Smooth muscle cell (in vitro differentiated cells): ENCODE results near the gene RPL27A. TPM values are rescaled to one million over a fixed set of nuclear protein-coding genes. Genes with fewer than 3 reads are reported as not detected.

Source experiments
- DNase-seq: peaks from one replicate; lab custom pipeline; 2025; ENCODE audit not compliant: unreplicated experiment; lab: John Stamatoyannopoulos, UW
- H2AFZ ChIP-seq: fragments of 200-600 bp; sonication (generic); 2 replicates; pipeline ENCODE4 v1.6.0; 2016; ENCODE audit warnings: antibody characterized with exemption, low read depth, mild to moderate bottlenecking
- H3F3A ChIP-seq: fragments of 200-600 bp; sonication (generic); 2 replicates; pipeline ENCODE4 v1.6.0; 2017; ENCODE audit warnings: antibody characterized with exemption, low read depth
- H3K27ac ChIP-seq: fragments of 200-600 bp; sonication (generic); 2 replicates; pipeline ENCODE4 v1.5.1; 2016; ENCODE audit warnings: low read depth, mild to moderate bottlenecking
- H3K27me3 ChIP-seq: fragments of 200-600 bp; sonication (generic); 2 replicates; pipeline ENCODE4 v1.6.1; 2016; ENCODE audit warnings: low read depth, mild to moderate bottlenecking
- H3K36me3 ChIP-seq: fragments of 200-600 bp; sonication (generic); 2 replicates; pipeline ENCODE4 v1.5.1; 2016; ENCODE audit warnings: low read depth
- H3K4me1 ChIP-seq: fragments of 200-600 bp; sonication (generic); 2 replicates; pipeline ENCODE4 v1.5.1; 2016; ENCODE audit warnings: low read depth
- H3K4me2 ChIP-seq: fragments of 200-600 bp; sonication (generic); 2 replicates; pipeline ENCODE4 v1.6.0; 2016; ENCODE audit warnings: mild to moderate bottlenecking
- H3K4me3 ChIP-seq: fragments of 200-600 bp; sonication (generic); 2 replicates; pipeline ENCODE4 v1.5.1; 2016; ENCODE audit warnings: mild to moderate bottlenecking
- H3K79me2 ChIP-seq: fragments of 200-600 bp; sonication (generic); 2 replicates; pipeline ENCODE4 v1.6.0; 2016; ENCODE audit warnings: low read depth, mild to moderate bottlenecking
- H3K9ac ChIP-seq: fragments of 200-600 bp; sonication (generic); 2 replicates; pipeline ENCODE4 v1.6.0; 2016; ENCODE audit warnings: low read depth
- H3K9me3 ChIP-seq: fragments of 200-600 bp; sonication (generic); replicated peaks from 2 replicates; pipeline ENCODE4 v1.5.1; 2016; ENCODE audit warnings: low read depth
- H4K20me1 ChIP-seq: fragments of 200-600 bp; sonication (generic); 2 replicates; pipeline ENCODE4 v1.6.0; 2016; ENCODE audit warnings: low read depth
- CTCF ChIP-seq: fragments of 200-600 bp; sonication (generic); IDR thresholded peaks from 2 replicates; pipeline ENCODE4 v1.5.1; 2017; ENCODE audit warnings: borderline replicate concordance, mild to moderate bottlenecking, antibody characterized with exemption; ENCODE audit not compliant: insufficient read depth, poor library complexity, severe bottlenecking
- WGBS: methylation state at CpG from one replicate; pipeline ENCODE4 v1.1.7; 2016; ENCODE audit warnings: low lambda C conversion rate; 5-methylcytosine and 5-hydroxymethylcytosine counted together
- polyA plus RNA-seq: library from polyadenylated mRNA; unstranded; fragments of >200 nt; fragmentation: Nextera tagmentation; extraction: Ambion mirVana; gene quantifications from 2 replicates; pipeline ENCODE4 v1.2.1, GENCODE V29; 2016
- total RNA-seq: library from RNA; depleted of rRNA; stranded (reverse); fragments of >200 nt; gene quantifications from 2 replicates; pipeline ENCODE4 v1.2.3, GENCODE V29; 2014

The RPL27A gene
- total and polyA plus RNA-seq, 2 experiments from 2014 or later, result 817 to 1,140 TPM

- no peak for TF ChIP-seq CTCF
- WGBS, result 62% methylated on average over 5 of the region's 5 CpGs
- Histone ChIP-seq H3K9me3 (no peaks in the 10 kb centered on the region), H3K36me3 (no peaks in the 10 kb centered on the region), H3K27me3 (no peaks in the 10 kb centered on the region), H3K9ac (no peak overlapping the region), H3K4me1 (peaks cover 8% of the 10 kb centered on the region), H3K79me2 (no peaks in the 10 kb centered on the region), H3K4me3 (no peak overlapping the region), H4K20me1 (no peaks in the 10 kb centered on the region), H3F3A (no peaks in the 10 kb centered on the region), H3K27ac (no peak overlapping the region), H3K4me2 (no peak overlapping the region), H2AFZ (no peak overlapping the region)
- DNase-seq, result no peak
Measured at GRCh38 chr11:8638300-8638699, 44.3 kb upstream of the RPL27A start.

- peaks cover 8% of the 10 kb centered on the region for H3K4me1 ChIP-seq
- no peak for DNase-seq
- H3K4me2 ChIP-seq, result no peak overlapping the region
- H3K9ac ChIP-seq, result no peak overlapping the region
- no peaks in the 10 kb centered on the region for H3K9me3 ChIP-seq
- H3F3A ChIP-seq, result no peaks in the 10 kb centered on the region
- no peaks in the 10 kb centered on the region for H3K79me2 ChIP-seq
- no peak overlapping the region for H3K4me3 ChIP-seq
- H3K36me3 ChIP-seq, result no peaks in the 10 kb centered on the region
- no peaks in the 10 kb centered on the region for H4K20me1 ChIP-seq
- no peak overlapping the region for H3K27ac ChIP-seq
- no peak for TF ChIP-seq CTCF
- no peaks in the 10 kb centered on the region for H3K27me3 ChIP-seq
- WGBS, result 80% methylated on average over 3 of the region's 3 CpGs
- no peak overlapping the region for H2AFZ ChIP-seq
Measured at GRCh38 chr11:8639655-8640054, 42.9 kb upstream of the RPL27A start.

- H3K4me2 ChIP-seq, result no peak overlapping the region
- WGBS, result 67% methylated on average over 5 of the region's 5 CpGs
- H3K9ac ChIP-seq, result no peak overlapping the region
- DNase-seq, result no peak
- H3K4me1 ChIP-seq, result peaks cover 8% of the 10 kb centered on the region
- no peaks in the 10 kb centered on the region for H3F3A ChIP-seq
- H3K9me3 ChIP-seq, result no peaks in the 10 kb centered on the region
- H3K36me3 ChIP-seq, result no peaks in the 10 kb centered on the region
- H3K27me3 ChIP-seq, result no peaks in the 10 kb centered on the region
- H2AFZ ChIP-seq, result no peak overlapping the region
- no peaks in the 10 kb centered on the region for H3K79me2 ChIP-seq
- no peaks in the 10 kb centered on the region for H4K20me1 ChIP-seq
- no peak for TF ChIP-seq CTCF
- H3K4me3 ChIP-seq, result no peak overlapping the region
- no peak overlapping the region for H3K27ac ChIP-seq
Measured at GRCh38 chr11:8640267-8640906, 42.2 kb upstream of the RPL27A start.

- Histone ChIP-seq H3K4me1 (peaks cover 8% of the 10 kb centered on the region), H4K20me1 (no peaks in the 10 kb centered on the region), H3K4me3 (no peak overlapping the region), H3K9ac (no peak overlapping the region), H2AFZ (no peak overlapping the region), H3K27me3 (no peaks in the 10 kb centered on the region), H3K36me3 (no peaks in the 10 kb centered on the region), H3K4me2 (no peak overlapping the region), H3K9me3 (no peaks in the 10 kb centered on the region), H3F3A (no peaks in the 10 kb centered on the region), H3K79me2 (no peaks in the 10 kb centered on the region), H3K27ac (no peak overlapping the region)
- DNase-seq, result no peak
- 96% methylated on average over 2 of the region's 2 CpGs for WGBS
- TF ChIP-seq CTCF, result no peak
Measured at GRCh38 chr11:8641332-8641731, 41.3 kb upstream of the RPL27A start.
